ENCODE results near the gene SLC6A2. TPM values are rescaled to one million over a fixed set of nuclear protein-coding genes. Genes with fewer than 3 reads are reported as not detected.

The SLC6A2 gene
- total and polyA plus RNA-seq, 7 donors = 0.04 TPM; not detected in 6

- intact Hi-C loops (cut with DNase I) = loop anchor here in 1 of 2 donors (5.0 kb wide), 1 partner anchor 221 kb away; the partner anchor contains the start of gene MMP2
- Histone ChIP-seq H3K27me3 (ENCODE audit: insufficient read depth in 3 of 3, low read length in 2 of 3) (no peaks in the 10 kb centered on the region), H3K27ac (no peak overlapping the region), H3K4me3 (no peak overlapping the region), H3K4me1 (no peaks in the 10 kb centered on the region), H3K36me3 (ENCODE audit: insufficient read depth in 1 of 2, low read depth in 1 of 2) (no peaks in the 10 kb centered on the region), H3K9me3 (no peaks in the 10 kb centered on the region)
- WGBS, 3 donors = 79 to 81% (median 80%) methylated on average over 6 of the region's 6 CpGs
- ATAC-seq (no peak), DNase-seq (no peak)
- TF ChIP-seq CTCF (IDR thresholded peaks at IDR 0.05) = no peak
Observed at GRCh38 chr16:55698331-55698730, 42.5 kb downstream of the SLC6A2 start.

GRCh38 chr16:55698946-55699345 is 43.2 kb downstream of the SLC6A2 start:
- no peak overlapping the region for H3K4me3 ChIP-seq
- no peak overlapping the region for H3K27ac ChIP-seq
- no peak for TF ChIP-seq CTCF (IDR thresholded peaks at IDR 0.05)
- no peaks in the 10 kb centered on the region for H3K27me3 ChIP-seq (ENCODE audit: insufficient read depth in 3 of 3, low read length in 2 of 3)
- H3K9me3 ChIP-seq = no peaks in the 10 kb centered on the region
- H3K4me1 ChIP-seq = no peaks in the 10 kb centered on the region
- DNase-seq = no peak
- ATAC-seq = no peak
- no peaks in the 10 kb centered on the region for H3K36me3 ChIP-seq (ENCODE audit: insufficient read depth in 1 of 2, low read depth in 1 of 2)
- intact Hi-C loops (cut with DNase I) = loop anchor here in 1 of 2 donors (5.0 kb wide), 1 partner anchor 222 kb away; the partner anchor contains the start of gene MMP2

GRCh38 chr16:55699616-55700015 is 43.8 kb downstream of the SLC6A2 start:
- no peaks in the 10 kb centered on the region for H3K36me3 ChIP-seq (ENCODE audit: insufficient read depth in 1 of 2, low read depth in 1 of 2)
- no peak overlapping the region for H3K27ac ChIP-seq
- H3K4me1 ChIP-seq = no peaks in the 10 kb centered on the region
- no peak for TF ChIP-seq CTCF (IDR thresholded peaks at IDR 0.05)
- no peaks in the 10 kb centered on the region for H3K27me3 ChIP-seq (ENCODE audit: insufficient read depth in 3 of 3, low read length in 2 of 3)
- H3K4me3 ChIP-seq = no peak overlapping the region
- intact Hi-C loops (cut with DNase I) = loop anchor here (5.0 kb wide), 2 partner anchors 152 to 222 kb away; partner anchors contain the start of gene MMP2 (in 1 of the 2)
- H3K9me3 ChIP-seq = no peaks in the 10 kb centered on the region
- no peak for ATAC-seq
- DNase-seq = no peak
- WGBS, 3 donors = 82 to 85% (median 83%) methylated on average over 3 of the region's 3 CpGs

- H3K27me3 ChIP-seq (ENCODE audit: insufficient read depth in 3 of 3, low read length in 2 of 3) = no peaks in the 10 kb centered on the region
- no peaks in the 10 kb centered on the region for H3K9me3 ChIP-seq
- no peak overlapping the region for H3K27ac ChIP-seq
- intact Hi-C loops (cut with DNase I) = loop anchor here in 1 of 2 donors (5.0 kb wide), 1 partner anchor 153 kb away; no protein-coding TSS in a partner anchor
- DNase-seq = no peak
- no peaks in the 10 kb centered on the region for H3K4me1 ChIP-seq
- H3K36me3 ChIP-seq (ENCODE audit: insufficient read depth in 1 of 2, low read depth in 1 of 2) = no peaks in the 10 kb centered on the region
- TF ChIP-seq CTCF (IDR thresholded peaks at IDR 0.05) = no peak
- 80 to 87% (median 82%) methylated on average over 10 of the region's 10 CpGs for WGBS, 3 donors
- no peak overlapping the region for H3K4me3 ChIP-seq
- no peak for ATAC-seq
Observed at GRCh38 chr16:55700067-55700466, 44.3 kb downstream of the SLC6A2 start.

- H3K4me1 ChIP-seq = no peaks in the 10 kb centered on the region
- no peak overlapping the region for H3K4me3 ChIP-seq
- no peak for ATAC-seq
- H3K27ac ChIP-seq = no peak overlapping the region
- intact Hi-C loops (cut with DNase I) = loop anchor here in 1 of 2 donors (5.0 kb wide), 1 partner anchor 154 kb away; no protein-coding TSS in a partner anchor
- no peaks in the 10 kb centered on the region for H3K9me3 ChIP-seq
- TF ChIP-seq CTCF (IDR thresholded peaks at IDR 0.05) = no peak
- 85 to 94% (median 94%) methylated on average over 3 of the region's 3 CpGs for WGBS, 3 donors
- H3K27me3 ChIP-seq (ENCODE audit: insufficient read depth in 3 of 3, low read length in 2 of 3) = no peaks in the 10 kb centered on the region
- DNase-seq = no peak
- H3K36me3 ChIP-seq (ENCODE audit: insufficient read depth in 1 of 2, low read depth in 1 of 2) = no peaks in the 10 kb centered on the region
Observed at GRCh38 chr16:55700961-55701360, 45.2 kb downstream of the SLC6A2 start.
